Dendritic cell treated with granulocyte-macrophage colony-stimulating factor and Interleukin-4, amounts not matched to agents 40 ng/mL and 50 ng/mL, for 4 days (primary cell): ENCODE results near the gene SH2D6.

Experiments used
- H3K27ac Mint-ChIP-seq: one replicate; pipeline ENCODE4 v1.8.0; 2022; ENCODE audit warnings: mild to moderate bottlenecking, mixed read lengths
- H3K27me3 Mint-ChIP-seq: one replicate; pipeline ENCODE4 v1.8.0; 2022; ENCODE audit warnings: mild to moderate bottlenecking, mixed read lengths
- H3K36me3 Mint-ChIP-seq: one replicate; pipeline ENCODE4 v1.8.0; 2022; ENCODE audit warnings: low read depth, mixed read lengths
- H3K4me1 Mint-ChIP-seq: one replicate; pipeline ENCODE4 v1.8.0; 2022; ENCODE audit warnings: low read depth, mixed read lengths
- H3K4me3 Mint-ChIP-seq: one replicate; pipeline ENCODE4 v1.8.0; 2022; ENCODE audit warnings: mild to moderate bottlenecking, moderate library complexity, mixed read lengths
- H3K9me3 Mint-ChIP-seq: one replicate; pipeline ENCODE4 v1.8.0; 2022; ENCODE audit warnings: mixed read lengths
- intact Hi-C: fragments of 100-400 bp; cut with micrococcal nuclease; formaldehyde crosslinking; loops from one replicate; pipeline ENCODE4 v1.15.0; 2022

SH2D6 gene

DNA sequence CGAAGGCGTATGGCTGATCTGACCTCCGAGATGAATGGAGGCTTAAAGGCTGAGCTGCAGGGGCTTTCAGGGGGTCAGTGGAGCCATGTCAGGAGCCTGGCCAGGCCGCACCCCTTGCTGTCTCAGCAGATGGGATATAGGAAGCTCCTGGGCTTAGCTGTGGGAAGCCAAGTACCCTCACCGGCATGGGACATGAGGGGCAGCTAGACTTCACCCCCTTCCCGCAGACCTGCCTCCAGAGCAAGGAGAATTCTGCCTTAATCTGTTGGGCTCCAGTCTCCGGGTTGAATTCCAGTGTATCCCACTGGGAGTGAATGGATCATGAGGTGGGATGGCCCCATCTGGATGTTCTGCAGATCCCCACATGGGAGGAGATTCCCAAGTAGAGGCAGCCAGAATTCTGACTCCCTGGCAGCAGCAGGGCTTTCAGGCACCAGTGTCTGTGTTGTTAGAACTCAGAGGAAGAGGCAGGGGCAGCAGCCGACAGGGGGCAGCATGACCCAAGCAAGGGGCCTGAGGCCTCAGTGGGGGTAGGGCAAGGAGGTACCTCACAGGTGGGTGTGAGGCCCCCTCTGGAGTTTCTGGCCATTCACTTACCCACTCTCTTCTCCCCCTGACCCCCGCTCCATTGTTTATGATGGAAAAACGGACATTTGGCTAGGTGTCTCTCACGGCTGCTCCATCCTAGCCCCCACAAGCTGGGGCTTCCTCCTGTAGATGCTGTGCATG, 27.4 kb upstream of the SH2D6 start:
- intact Hi-C loops, result loop anchor here (2.0 kb wide), 1 partner anchor 162 kb away; no protein-coding TSS in a partner anchor
- Mint-ChIP-seq H3K27me3 (no peaks in the 10 kb centered on the region), H3K27ac (no peak overlapping the region), H3K36me3 (peaks cover 95% of the 10 kb centered on the region), H3K9me3 (no peaks in the 10 kb centered on the region), H3K4me3 (no peak overlapping the region), H3K4me1 (peaks cover 30% of the 10 kb centered on the region)

DNA sequence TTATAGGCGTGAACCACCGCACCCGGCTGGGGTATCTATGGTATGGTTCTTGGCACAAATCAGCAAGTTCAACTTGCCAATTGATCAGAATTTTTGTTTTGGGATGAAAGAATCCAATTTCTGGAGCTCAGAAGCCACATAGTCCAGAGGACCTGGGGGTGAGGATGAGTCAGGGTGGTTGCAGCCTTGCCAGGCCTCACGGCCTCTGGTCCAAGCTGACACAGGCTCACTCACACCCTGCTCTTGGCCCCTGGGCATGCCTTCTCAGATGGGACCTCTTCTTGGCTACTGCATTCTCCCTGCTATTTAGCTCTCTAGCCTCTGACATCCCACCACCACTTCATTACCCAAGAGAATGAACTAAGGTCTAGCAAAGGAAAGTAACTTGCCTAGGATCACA, 24.7 kb upstream of the SH2D6 start:
- H3K9me3 Mint-ChIP-seq, result no peaks in the 10 kb centered on the region
- H3K4me1 Mint-ChIP-seq, result peaks cover 30% of the 10 kb centered on the region
- H3K27ac Mint-ChIP-seq, result peak overlapping the region; percentile 39
- H3K27me3 Mint-ChIP-seq, result no peaks in the 10 kb centered on the region
- H3K4me3 Mint-ChIP-seq, result no peak overlapping the region
- intact Hi-C loops, result no loop called here
- H3K36me3 Mint-ChIP-seq, result peaks cover 100% of the 10 kb centered on the region

DNA sequence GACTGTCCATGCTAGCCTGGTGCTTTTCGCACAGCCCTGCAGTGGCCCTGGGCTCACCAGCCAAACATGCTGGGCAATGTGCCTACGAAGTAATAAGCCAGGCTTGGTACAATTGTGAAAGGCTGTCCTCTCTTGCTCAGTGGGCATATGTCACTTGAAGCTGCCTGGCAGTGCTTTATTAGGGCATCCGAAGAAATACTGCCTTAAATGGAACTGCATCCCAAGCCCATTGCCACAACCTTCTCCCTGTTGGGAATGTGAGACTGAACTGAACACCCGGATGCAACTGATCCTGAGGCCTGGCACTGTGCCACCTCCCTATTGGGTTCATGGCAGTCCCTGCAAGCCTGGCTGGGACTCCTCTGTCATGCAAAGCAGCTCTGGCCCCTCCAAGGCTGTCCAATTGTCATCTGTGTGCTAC, 24.2 kb upstream of the SH2D6 start:
- intact Hi-C loops, result no loop called here
- H3K4me1 Mint-ChIP-seq, result peaks cover 27% of the 10 kb centered on the region
- H3K36me3 Mint-ChIP-seq, result peaks cover 100% of the 10 kb centered on the region
- H3K27me3 Mint-ChIP-seq, result no peaks in the 10 kb centered on the region
- no peaks in the 10 kb centered on the region for H3K9me3 Mint-ChIP-seq
- H3K4me3 Mint-ChIP-seq, result no peak overlapping the region
- H3K27ac Mint-ChIP-seq, result peak overlapping the region; percentile 39

DNA sequence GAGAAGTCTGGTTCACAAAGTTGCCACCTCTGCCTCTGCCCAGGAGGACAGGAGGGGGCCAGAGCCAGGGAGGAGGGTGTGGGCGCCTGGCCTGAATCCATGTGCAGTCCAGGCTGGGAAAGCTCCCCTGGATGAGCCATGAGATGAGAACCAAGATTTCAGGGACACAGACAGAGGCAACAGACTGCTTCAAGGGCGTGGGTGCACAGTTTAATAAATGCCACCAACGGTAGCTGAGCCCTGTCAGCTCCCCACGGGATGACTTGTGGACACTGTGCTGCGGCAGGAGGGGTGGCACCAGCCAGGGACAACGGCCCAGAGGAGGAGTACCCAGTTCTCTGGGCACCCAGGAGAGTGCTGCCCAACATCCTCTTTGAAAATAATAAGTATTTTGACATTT, 23.5 kb upstream of the SH2D6 start:
- Mint-ChIP-seq H3K36me3 (peaks cover 100% of the 10 kb centered on the region), H3K4me3 (no peak overlapping the region), H3K27me3 (no peaks in the 10 kb centered on the region), H3K27ac (no peak overlapping the region), H3K4me1 (peaks cover 20% of the 10 kb centered on the region), H3K9me3 (no peaks in the 10 kb centered on the region)
- intact Hi-C loops, result no loop called here

DNA sequence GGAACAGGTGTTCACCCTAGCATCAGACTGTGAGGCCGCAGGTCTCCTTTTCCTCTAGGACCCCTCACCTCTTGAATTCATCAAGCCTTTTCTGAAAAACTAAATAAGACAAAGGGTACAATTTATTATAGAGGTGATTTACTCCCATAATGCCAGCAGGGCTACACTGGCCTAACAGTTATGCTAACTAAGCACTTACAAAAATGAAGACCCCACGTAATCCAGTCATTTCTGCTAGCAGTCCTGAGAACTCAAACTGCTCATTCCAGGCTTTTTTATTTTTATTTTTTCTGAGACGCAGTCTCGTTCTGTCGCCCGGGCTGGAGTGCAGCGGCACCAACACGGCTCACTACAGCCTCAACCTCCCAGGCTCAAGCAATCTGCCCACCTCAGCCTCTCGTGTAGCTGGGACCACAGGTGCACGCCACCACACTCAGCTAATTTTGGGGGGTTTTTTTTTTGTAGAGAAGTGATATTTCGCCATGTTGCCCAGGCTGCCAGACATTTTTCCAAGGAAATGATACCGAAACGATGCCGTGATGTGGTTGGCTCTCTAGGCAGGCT, 22.5 kb upstream of the SH2D6 start:
- Mint-ChIP-seq H3K4me1 (peaks cover 18% of the 10 kb centered on the region), H3K4me3 (no peak overlapping the region), H3K36me3 (peaks cover 100% of the 10 kb centered on the region), H3K9me3 (no peaks in the 10 kb centered on the region), H3K27me3 (no peaks in the 10 kb centered on the region), H3K27ac (peak overlapping the region; percentile 68)
- intact Hi-C loops, result no loop called here

DNA sequence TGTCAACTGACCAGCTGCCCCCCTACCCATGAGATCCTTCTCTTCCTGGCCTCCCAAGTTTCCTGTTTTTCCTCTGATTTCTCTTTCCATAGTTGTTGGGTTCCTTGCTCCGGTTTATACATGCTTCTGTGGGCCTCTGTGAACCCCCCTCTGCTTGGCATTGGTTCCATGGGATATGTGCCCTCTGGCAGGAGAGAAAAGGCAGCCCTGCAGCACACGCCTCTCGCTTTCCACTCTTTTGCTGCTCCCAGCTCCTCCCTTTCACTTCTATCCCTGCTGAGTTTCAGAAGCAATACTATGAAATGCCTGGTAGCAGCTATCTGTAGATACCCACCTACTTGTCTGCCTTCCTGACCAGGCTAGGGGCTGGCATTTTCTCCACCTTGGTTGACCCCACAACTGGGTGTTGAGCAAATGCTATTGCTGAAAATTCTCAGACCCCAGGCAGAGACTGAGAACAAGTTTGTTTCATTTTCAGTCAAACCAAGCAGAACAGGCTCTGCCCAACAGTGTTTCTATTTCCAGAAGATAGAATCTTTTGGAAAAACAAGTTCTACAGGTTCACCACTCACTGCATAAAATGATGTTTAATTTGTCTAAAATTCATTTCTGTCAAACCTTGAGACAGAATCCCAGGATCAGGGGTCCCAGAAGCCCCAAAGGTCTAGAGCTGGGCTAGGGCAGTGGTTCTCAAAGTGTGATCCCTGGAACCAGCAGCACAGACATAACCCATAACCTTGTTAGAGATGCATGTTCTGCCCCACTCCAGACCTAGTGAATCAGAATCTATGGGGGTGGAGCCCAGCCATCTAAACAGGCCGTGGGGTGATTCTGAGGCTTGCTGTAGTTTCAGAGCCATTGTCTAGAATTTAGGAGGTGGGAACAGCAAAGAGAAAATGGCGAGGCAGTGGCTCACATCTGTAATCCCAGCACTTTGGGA, 21.7 kb upstream of the SH2D6 start:
- intact Hi-C loops, result no loop called here
- Mint-ChIP-seq H3K9me3 (no peaks in the 10 kb centered on the region), H3K4me3 (no peak overlapping the region), H3K4me1 (peaks cover 14% of the 10 kb centered on the region), H3K36me3 (peaks cover 100% of the 10 kb centered on the region), H3K27ac (peak overlapping the region; percentile 68), H3K27me3 (no peaks in the 10 kb centered on the region)

DNA sequence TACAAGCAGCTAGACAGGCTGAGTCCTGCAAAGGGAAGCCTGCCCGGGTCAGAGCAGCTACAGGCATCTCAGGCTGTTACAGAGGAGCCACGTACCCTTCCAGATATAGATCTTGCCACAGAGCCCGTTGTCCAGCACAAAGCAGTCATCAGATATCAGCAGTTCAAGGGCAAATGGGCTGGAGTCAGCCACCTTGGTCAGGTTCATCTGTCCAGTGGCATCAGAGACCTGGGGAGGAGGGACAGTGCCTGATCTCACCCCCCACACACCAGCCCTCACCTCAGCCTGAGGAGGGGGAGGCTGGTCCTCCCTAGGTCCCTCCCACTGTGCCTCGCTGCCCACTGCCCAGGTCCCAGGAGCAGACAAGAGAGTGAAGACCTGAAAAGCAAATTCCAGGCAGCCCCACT, 20.6 kb upstream of the SH2D6 start:
- Mint-ChIP-seq H3K27ac (no peak overlapping the region), H3K4me1 (peaks cover 17% of the 10 kb centered on the region), H3K9me3 (no peaks in the 10 kb centered on the region), H3K4me3 (no peak overlapping the region), H3K36me3 (peaks cover 97% of the 10 kb centered on the region), H3K27me3 (no peaks in the 10 kb centered on the region)
- intact Hi-C loops, result no loop called here

DNA sequence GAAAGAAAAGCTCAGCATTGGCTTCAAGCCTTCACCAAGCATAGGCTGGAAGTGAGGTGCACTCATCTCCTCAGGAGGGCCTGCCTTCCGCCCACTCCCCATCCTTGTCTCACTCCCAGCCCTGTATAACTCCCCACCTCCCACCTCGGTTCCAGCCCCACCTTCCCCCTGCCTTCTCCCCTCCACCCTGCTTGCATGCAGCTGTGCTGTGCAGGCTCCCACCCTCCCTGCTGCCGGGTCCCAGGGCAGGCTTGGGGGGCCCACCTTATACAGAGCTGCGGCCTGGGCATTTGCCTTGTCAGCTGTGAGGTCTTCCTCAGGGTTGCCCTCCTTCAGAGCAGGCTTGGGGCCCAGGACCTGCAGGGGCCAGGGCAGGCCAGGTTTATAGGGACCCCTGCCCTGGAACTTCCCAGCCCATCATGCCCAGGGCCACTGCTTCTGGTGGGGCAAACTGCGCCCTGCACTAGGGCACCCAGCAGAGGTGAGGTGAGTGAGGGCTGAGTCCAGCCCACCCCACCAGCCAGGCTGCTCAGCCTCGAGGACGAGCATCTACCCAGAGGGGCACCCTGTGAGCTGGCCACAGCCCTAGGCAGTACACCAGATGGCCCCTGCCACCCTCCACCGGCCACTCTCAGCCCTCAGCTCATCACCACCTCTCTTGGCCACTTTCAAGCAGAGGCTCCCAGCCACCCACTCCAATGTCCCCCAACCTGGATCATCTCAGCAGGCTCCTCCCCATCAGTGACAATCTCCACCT, 19.9 kb upstream of the SH2D6 start:
- Mint-ChIP-seq H3K27ac (no peak overlapping the region), H3K4me1 (peaks cover 19% of the 10 kb centered on the region), H3K4me3 (no peak overlapping the region), H3K9me3 (no peaks in the 10 kb centered on the region), H3K36me3 (peaks cover 97% of the 10 kb centered on the region), H3K27me3 (no peaks in the 10 kb centered on the region)
- intact Hi-C loops, result no loop called here

DNA sequence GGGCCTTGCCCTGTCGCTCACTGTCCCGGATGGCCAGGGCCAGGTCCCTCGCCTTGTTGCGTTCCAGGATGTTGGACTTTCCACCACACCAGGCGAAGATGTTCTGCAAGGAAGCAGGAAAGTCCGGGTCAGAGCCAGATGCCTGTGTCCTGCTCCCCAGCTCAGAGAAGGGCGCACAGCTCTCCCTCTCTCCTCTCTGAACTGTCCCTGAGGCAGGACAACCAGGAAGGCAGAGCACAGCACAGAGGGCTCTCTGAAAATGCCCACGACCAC, 19.4 kb upstream of the SH2D6 start:
- H3K36me3 Mint-ChIP-seq, result peaks cover 97% of the 10 kb centered on the region
- intact Hi-C loops, result no loop called here
- H3K27ac Mint-ChIP-seq, result no peak overlapping the region
- H3K4me1 Mint-ChIP-seq, result peaks cover 19% of the 10 kb centered on the region
- H3K9me3 Mint-ChIP-seq, result no peaks in the 10 kb centered on the region
- H3K27me3 Mint-ChIP-seq, result no peaks in the 10 kb centered on the region
- no peak overlapping the region for H3K4me3 Mint-ChIP-seq

DNA sequence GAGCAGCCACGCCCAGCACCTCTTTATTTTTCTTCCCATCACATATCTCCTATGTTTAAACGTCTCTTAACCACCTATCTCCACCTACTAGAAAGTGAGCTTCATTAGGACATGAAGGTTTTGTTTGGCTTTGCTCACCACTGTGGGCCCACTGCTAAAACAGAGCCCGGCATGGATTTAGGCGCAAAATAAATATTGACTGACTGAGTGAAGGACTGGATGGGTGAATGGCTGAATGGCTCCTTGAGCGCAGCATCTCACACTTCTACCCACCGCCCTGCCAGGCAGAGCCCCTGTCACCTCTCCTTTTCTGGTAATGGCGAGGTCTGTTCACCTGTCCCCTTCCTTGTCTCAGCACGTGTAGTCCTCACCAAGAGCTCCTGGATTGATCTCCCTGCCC, 18.5 kb upstream of the SH2D6 start:
- Mint-ChIP-seq H3K36me3 (peaks cover 92% of the 10 kb centered on the region), H3K4me1 (peaks cover 23% of the 10 kb centered on the region), H3K27me3 (no peaks in the 10 kb centered on the region), H3K9me3 (no peaks in the 10 kb centered on the region), H3K27ac (peak overlapping the region; percentile 18), H3K4me3 (no peak overlapping the region)
- intact Hi-C loops, result no loop called here

DNA sequence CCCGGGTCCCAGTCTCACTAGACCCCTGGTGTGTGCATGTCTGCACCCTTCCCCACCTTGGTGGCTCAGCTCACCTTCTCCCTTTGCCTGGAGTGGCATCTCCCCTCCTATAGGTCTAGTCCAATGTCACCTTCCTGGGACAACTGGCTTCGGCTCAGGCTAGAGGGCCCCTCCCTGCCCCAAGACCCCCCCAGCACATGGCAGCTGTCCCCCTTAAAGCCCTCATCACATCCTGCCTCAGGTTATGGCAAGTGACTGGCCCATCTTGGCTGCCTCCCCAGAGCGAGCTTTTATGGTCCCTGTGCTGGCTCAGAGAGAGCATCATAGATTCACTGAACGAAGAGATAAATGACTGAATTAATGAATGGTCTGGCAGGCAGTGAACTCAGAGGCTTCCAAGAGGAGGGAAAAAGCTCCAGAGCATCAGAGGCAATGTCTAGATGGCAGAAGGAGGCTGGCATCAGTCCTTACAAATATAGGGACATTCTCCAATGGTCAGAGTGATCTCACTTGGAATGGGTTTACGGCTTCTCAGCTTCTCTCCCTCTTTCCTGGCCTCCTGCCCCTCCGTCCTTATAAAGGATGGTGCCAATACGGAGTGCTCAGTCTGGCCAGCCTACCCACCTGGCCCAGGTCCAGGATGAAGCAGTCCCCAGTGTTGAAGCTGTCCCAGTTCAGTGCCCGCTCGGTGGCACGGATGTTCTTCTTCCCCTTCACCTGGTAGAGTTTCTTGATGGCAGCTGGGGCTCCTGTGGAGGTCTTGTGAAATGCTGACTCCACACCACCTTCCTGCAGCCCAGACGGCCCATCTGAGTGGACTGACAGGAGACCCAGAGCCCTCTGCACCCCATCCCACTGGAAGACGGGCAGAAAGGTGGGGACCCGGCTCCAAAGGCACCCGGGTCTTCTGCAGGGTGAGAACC, 17.7 kb upstream of the SH2D6 start:
- intact Hi-C loops, result no loop called here
- Mint-ChIP-seq H3K9me3 (no peaks in the 10 kb centered on the region), H3K27ac (peak overlapping the region; percentile 18), H3K4me3 (no peak overlapping the region), H3K36me3 (peaks cover 84% of the 10 kb centered on the region), H3K4me1 (peaks cover 31% of the 10 kb centered on the region), H3K27me3 (no peaks in the 10 kb centered on the region)

DNA sequence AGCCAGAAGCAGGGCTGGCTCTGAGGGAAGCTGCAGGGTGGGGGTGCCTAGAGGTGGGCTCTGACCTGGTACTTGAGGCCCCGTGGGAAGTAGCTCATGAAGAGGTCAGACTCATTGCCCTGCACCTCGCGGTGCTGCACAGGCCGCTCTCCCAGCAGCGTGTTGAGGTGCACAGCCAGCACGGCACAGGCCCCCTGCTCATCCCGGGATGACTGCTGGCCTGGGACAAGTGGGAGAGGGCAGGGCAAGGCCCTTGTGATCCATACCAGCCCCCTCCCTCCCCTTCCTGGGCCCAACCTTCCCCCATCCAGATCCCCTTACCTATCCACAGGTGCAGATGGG, 17.1 kb upstream of the SH2D6 start:
- Mint-ChIP-seq H3K4me3 (no peak overlapping the region), H3K9me3 (no peaks in the 10 kb centered on the region), H3K27me3 (no peaks in the 10 kb centered on the region), H3K27ac (peak overlapping the region; percentile 63), H3K36me3 (peaks cover 78% of the 10 kb centered on the region), H3K4me1 (peaks cover 37% of the 10 kb centered on the region)
- intact Hi-C loops, result no loop called here

DNA sequence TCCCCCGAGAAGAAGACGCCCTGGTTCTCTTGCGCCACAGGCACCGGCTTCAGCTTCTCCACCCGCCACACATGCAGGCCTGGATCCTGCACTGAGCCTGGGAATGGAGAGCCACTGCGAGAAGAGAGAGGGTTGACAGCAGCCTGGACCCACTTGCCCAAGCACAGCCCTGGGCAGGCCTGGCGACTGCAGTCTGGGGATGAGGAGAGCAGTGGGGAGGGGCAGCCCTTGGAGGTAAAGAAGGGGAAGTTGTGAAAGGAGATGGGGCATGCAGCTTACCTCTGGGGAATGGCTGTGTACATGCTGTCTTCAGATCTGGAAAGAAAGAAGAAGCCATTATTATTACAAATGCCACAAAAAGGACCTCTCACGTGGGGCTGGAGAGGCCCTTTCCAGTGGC, 16.7 kb upstream of the SH2D6 start:
- Mint-ChIP-seq H3K27me3 (no peaks in the 10 kb centered on the region), H3K4me1 (peaks cover 41% of the 10 kb centered on the region), H3K27ac (peak overlapping the region; percentile 63), H3K36me3 (peaks cover 74% of the 10 kb centered on the region), H3K9me3 (no peaks in the 10 kb centered on the region), H3K4me3 (no peak overlapping the region)
- intact Hi-C loops, result no loop called here
